WTC11 (cell line): ENCODE data around the gene BTBD9. TPM values are rescaled to one million over a fixed set of nuclear protein-coding genes. Genes with fewer than 3 reads are reported as not detected.

Source experiments
- ATAC-seq: fragments of 200-7000 bp; cut with Tn5 transposase; 2 replicates; pipeline ENCODE4 v1.10.0; 2021; ENCODE audit warnings: mild to moderate bottlenecking, moderate library complexity
- CTCF ChIA-PET: fragments of 300-600 bp; sonication (Branson Sonifier 250); formaldehyde crosslinking; loops from one replicate; lab custom pipeline; 2021; ENCODE audit warnings: antibody characterized with exemption; lab: Charles Lee
- POLR2A ChIA-PET: fragments of 350-600 bp; sonication (Branson Sonifier 250); formaldehyde crosslinking; loops from one replicate; lab custom pipeline; 2021; ENCODE audit warnings: antibody characterized with exemption; lab: Charles Lee
- DNase-seq: peaks from one replicate; pipeline ENCODE4 v3.0.0; 2021; ENCODE audit warnings: low spot score
- H3K27ac Mint-ChIP-seq: 2 replicates; pipeline ENCODE4 v1.8.0; 2021; ENCODE audit warnings: mixed read lengths
- H3K27me3 Mint-ChIP-seq: 2 replicates; pipeline ENCODE4 v1.8.0; 2021; ENCODE audit warnings: low read depth, mild to moderate bottlenecking, moderate library complexity, mixed read lengths
- H3K36me3 Mint-ChIP-seq: 2 replicates; pipeline ENCODE4 v1.8.0; 2021; ENCODE audit warnings: mixed read lengths
- H3K4me1 Mint-ChIP-seq: 2 replicates; pipeline ENCODE4 v1.8.0; 2022; ENCODE audit warnings: mixed read lengths
- H3K4me3 Mint-ChIP-seq: 2 replicates; pipeline ENCODE4 v1.8.0; 2021; ENCODE audit warnings: mild to moderate bottlenecking, moderate library complexity, mixed read lengths
- H3K9me3 Mint-ChIP-seq: 2 replicates; pipeline ENCODE4 v1.8.0; 2021; ENCODE audit warnings: mixed read lengths
- E2F5 ChIP-seq: sonication (generic); formaldehyde crosslinking; IDR thresholded peaks from 2 replicates; pipeline ENCODE4 v1.8.1; 2022; ENCODE audit warnings: mild to moderate bottlenecking, moderate library complexity, missing genetic modification reagents
- ELF4 ChIP-seq: sonication (generic); formaldehyde crosslinking; IDR thresholded peaks from 2 replicates; pipeline ENCODE4 v1.8.1; 2022; ENCODE audit warnings: low read depth, mild to moderate bottlenecking, moderate library complexity, missing genetic modification reagents
- ESRRA ChIP-seq: sonication (generic); formaldehyde crosslinking; IDR thresholded peaks from 2 replicates; pipeline ENCODE4 v1.8.1; 2022; ENCODE audit warnings: mild to moderate bottlenecking, missing genetic modification reagents, borderline replicate concordance
- GRHL2 ChIP-seq: fragments of 250-450 bp; sonication (Bioruptor Pico); IDR thresholded peaks from 2 replicates; pipeline ENCODE4 v1.8.0; 2022; ENCODE audit warnings: mild to moderate bottlenecking, moderate library complexity; ENCODE audit not compliant: insufficient replicate concordance, severe bottlenecking
- HMGXB4 ChIP-seq: sonication (generic); formaldehyde crosslinking; IDR thresholded peaks from 2 replicates; pipeline ENCODE4 v1.8.1; 2023; ENCODE audit warnings: mild to moderate bottlenecking, moderate library complexity, missing genetic modification reagents
- MXD4 ChIP-seq: fragments of 250-450 bp; sonication (Bioruptor Pico); IDR thresholded peaks from 2 replicates; pipeline ENCODE4 v1.8.0; 2021; ENCODE audit warnings: mild to moderate bottlenecking, moderate library complexity, borderline replicate concordance
- NFYB ChIP-seq: sonication (generic); formaldehyde crosslinking; conservative IDR thresholded peaks from 2 replicates; pipeline ENCODE4 v1.8.0; 2022; ENCODE audit warnings: low read depth, missing genetic modification reagents
- NR3C1 ChIP-seq: sonication (generic); formaldehyde crosslinking; conservative IDR thresholded peaks from 2 replicates; pipeline ENCODE4 v1.8.1; 2023; ENCODE audit warnings: low read depth, mild to moderate bottlenecking, missing genetic modification reagents
- TCF7 ChIP-seq: sonication (generic); formaldehyde crosslinking; IDR thresholded peaks from 2 replicates; pipeline ENCODE4 v1.8.0; 2022; ENCODE audit warnings: mild to moderate bottlenecking, low read depth, missing genetic modification reagents, moderate library complexity
- USF2 ChIP-seq: sonication (generic); formaldehyde crosslinking; IDR thresholded peaks from 2 replicates; pipeline ENCODE4 v1.8.1; 2023; ENCODE audit warnings: mild to moderate bottlenecking, missing genetic modification reagents, moderate library complexity
- ZNF219 ChIP-seq: sonication (generic); formaldehyde crosslinking; IDR thresholded peaks from 2 replicates; pipeline ENCODE4 v1.8.0; 2023; ENCODE audit warnings: missing genetic modification reagents, mild to moderate bottlenecking, borderline replicate concordance
- ZNF671 ChIP-seq: fragments of 250-450 bp; sonication (Bioruptor Pico); IDR thresholded peaks from 2 replicates; pipeline ENCODE4 v1.8.0; 2021; ENCODE audit warnings: mild to moderate bottlenecking
- total RNA-seq: library from RNA; stranded (reverse); gene quantifications from 3 replicates; pipeline ENCODE4 v1.2.3, GENCODE V29; 2021
- TF ChIP-seq, protein P1 (sequence below): sonication (generic); formaldehyde crosslinking; IDR thresholded peaks from 2 replicates; pipeline ENCODE4 v1.8.1; 2022; ENCODE audit warnings: low read depth, missing genetic modification reagents, borderline replicate concordance
- TF ChIP-seq, protein P2 (sequence below): sonication (generic); formaldehyde crosslinking; IDR thresholded peaks from 2 replicates; pipeline ENCODE4 v1.8.1; 2023; ENCODE audit warnings: mild to moderate bottlenecking, missing genetic modification reagents

Gene BTBD9
- total RNA-seq, 1 experiment from 2014 or later = 4.2 TPM

GRCh38 chr6:38533064-38533463, 106.7 kb downstream of the BTBD9 start:
- Mint-ChIP-seq H3K4me1 (peaks cover 10% of the 10 kb centered on the region), H3K27ac (no peak overlapping the region), H3K27me3 (no peaks in the 10 kb centered on the region), H3K9me3 (peaks cover 32% of the 10 kb centered on the region), H3K36me3 (peaks cover 20% of the 10 kb centered on the region), H3K4me3 (no peak overlapping the region)
- DNase-seq (no peak), ATAC-seq (no peak)
- POLR2A ChIA-PET = no interaction called here
- CTCF ChIA-PET = no interaction called here
- TF ChIP-seq HMGXB4 (CRISPR knock-in tag) = no peak
- TF ChIP-seq, protein P1, sequence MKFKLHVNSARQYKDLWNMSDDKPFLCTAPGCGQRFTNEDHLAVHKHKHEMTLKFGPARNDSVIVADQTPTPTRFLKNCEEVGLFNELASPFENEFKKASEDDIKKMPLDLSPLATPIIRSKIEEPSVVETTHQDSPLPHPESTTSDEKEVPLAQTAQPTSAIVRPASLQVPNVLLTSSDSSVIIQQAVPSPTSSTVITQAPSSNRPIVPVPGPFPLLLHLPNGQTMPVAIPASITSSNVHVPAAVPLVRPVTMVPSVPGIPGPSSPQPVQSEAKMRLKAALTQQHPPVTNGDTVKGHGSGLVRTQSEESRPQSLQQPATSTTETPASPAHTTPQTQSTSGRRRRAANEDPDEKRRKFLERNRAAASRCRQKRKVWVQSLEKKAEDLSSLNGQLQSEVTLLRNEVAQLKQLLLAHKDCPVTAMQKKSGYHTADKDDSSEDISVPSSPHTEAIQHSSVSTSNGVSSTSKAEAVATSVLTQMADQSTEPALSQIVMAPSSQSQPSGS = no peak
- no peak for TF ChIP-seq MXD4 (CRISPR knock-in tag)
- TF ChIP-seq USF2 (CRISPR knock-in tag) = no peak
- TF ChIP-seq, protein P2, sequence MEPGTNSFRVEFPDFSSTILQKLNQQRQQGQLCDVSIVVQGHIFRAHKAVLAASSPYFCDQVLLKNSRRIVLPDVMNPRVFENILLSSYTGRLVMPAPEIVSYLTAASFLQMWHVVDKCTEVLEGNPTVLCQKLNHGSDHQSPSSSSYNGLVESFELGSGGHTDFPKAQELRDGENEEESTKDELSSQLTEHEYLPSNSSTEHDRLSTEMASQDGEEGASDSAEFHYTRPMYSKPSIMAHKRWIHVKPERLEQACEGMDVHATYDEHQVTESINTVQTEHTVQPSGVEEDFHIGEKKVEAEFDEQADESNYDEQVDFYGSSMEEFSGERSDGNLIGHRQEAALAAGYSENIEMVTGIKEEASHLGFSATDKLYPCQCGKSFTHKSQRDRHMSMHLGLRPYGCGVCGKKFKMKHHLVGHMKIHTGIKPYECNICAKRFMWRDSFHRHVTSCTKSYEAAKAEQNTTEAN (CRISPR knock-in tag) = no peak
- TF ChIP-seq NFYB = no peak

GRCh38 chr6:38531134-38531533, 108.6 kb downstream of the BTBD9 start:
- ChIA-PET CTCF (no interaction called here), POLR2A (no interaction called here)
- Mint-ChIP-seq H3K4me3 (no peak overlapping the region), H3K4me1 (peaks cover 10% of the 10 kb centered on the region), H3K9me3 (peaks cover 46% of the 10 kb centered on the region), H3K27me3 (no peaks in the 10 kb centered on the region; the same call in 1 of the 2 replicates), H3K27ac (no peak overlapping the region), H3K36me3 (peaks cover 35% of the 10 kb centered on the region)
- TF ChIP-seq E2F5 (no peak), NR3C1 (CRISPR knock-in tag) (no peak), ZNF219 (no peak), TCF7 (CRISPR knock-in tag) (no peak), GRHL2 (CRISPR knock-in tag) (no peak), ELF4 (CRISPR knock-in tag) (no peak), ESRRA (no peak)
- DNase-seq (no peak), ATAC-seq (no peak)

- no peak for TF ChIP-seq ZNF671 (CRISPR knock-in tag)
- TF ChIP-seq USF2 (CRISPR knock-in tag) = no peak
- Mint-ChIP-seq H3K36me3 (peaks cover 45% of the 10 kb centered on the region), H3K27ac (no peak overlapping the region), H3K9me3 (peaks cover 57% of the 10 kb centered on the region), H3K4me3 (no peak overlapping the region), H3K27me3 (no peaks in the 10 kb centered on the region; the same call in 1 of the 2 replicates), H3K4me1 (peaks cover 18% of the 10 kb centered on the region)
- CTCF ChIA-PET = no interaction called here
- DNase-seq = no peak
- POLR2A ChIA-PET = no interaction called here
- no peak for ATAC-seq
Measured at GRCh38 chr6:38528196-38528965, 111.3 kb downstream of the BTBD9 start.
